Measurements from ENCODE around the gene TMEM201. TPM values are rescaled to one million over a fixed set of nuclear protein-coding genes. Genes with fewer than 3 reads are reported as not detected.

The TMEM201 gene
- total RNA-seq, 2 donors from 2014 or later: 24.1 TPM

DNA sequence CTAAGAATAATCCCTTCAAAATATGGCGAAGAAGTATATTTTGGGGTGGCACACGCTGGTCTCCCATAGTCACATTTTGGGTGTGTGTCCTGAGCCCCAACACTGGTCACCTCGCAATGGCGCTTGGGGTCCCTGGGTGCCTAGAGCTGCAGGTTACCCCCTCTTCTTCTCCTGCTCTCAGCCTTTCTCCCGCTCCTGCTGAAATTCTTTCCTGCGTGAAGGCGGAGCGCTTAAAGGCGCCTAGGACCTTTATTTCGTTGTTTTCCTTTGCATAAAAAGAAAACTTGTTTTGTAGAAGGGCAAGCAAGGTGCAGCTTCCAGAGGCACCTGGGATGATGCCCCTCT is 62.5 kb downstream of the TMEM201 start:
- no peak overlapping the region for H3K27ac ChIP-seq (ENCODE audit: low read depth, low read length)
- peaks cover 52% of the 10 kb centered on the region for H3K27me3 ChIP-seq (ENCODE audit: control insufficient read depth, insufficient read depth, low read length, poor library complexity, severe bottlenecking)
- H3K9ac ChIP-seq (ENCODE audit: extremely low read depth, low read length, poor library complexity, severe bottlenecking): no peak overlapping the region
- Mint-ChIP-seq H3K9me3 (no peaks in the 10 kb centered on the region), H3K27me3 (ENCODE audit: insufficient read depth) (peaks cover 54% of the 10 kb centered on the region), H3K27ac (no peak overlapping the region), H3K4me1 (peaks cover 5% of the 10 kb centered on the region), H3K36me3 (ENCODE audit: low read depth) (no peaks in the 10 kb centered on the region), H3K4me3 (peak overlapping the region; percentile 60)
- no peak for TF ChIP-seq CTCF (conservative IDR thresholded peaks at IDR 0.05)
- WGBS, 2 experiments (ENCODE audit: insufficient coverage in 1 of 2, insufficient read length in 1 of 2): 42 to 59% methylated on average over 6 to 10 of the region's 10 CpGs
- no peaks in the 10 kb centered on the region for H3K9me3 ChIP-seq (ENCODE audit: control insufficient read depth, low read length)
- H3K36me3 ChIP-seq (ENCODE audit: control insufficient read depth, insufficient read depth, low read length): no peaks in the 10 kb centered on the region
- no peak for DNase-seq
- peak overlapping the region; percentile 75 for H3K4me3 ChIP-seq (ENCODE audit: low read length)
- no peaks in the 10 kb centered on the region for H3K4me1 ChIP-seq (ENCODE audit: control insufficient read depth, insufficient read depth, low read length)

DNA sequence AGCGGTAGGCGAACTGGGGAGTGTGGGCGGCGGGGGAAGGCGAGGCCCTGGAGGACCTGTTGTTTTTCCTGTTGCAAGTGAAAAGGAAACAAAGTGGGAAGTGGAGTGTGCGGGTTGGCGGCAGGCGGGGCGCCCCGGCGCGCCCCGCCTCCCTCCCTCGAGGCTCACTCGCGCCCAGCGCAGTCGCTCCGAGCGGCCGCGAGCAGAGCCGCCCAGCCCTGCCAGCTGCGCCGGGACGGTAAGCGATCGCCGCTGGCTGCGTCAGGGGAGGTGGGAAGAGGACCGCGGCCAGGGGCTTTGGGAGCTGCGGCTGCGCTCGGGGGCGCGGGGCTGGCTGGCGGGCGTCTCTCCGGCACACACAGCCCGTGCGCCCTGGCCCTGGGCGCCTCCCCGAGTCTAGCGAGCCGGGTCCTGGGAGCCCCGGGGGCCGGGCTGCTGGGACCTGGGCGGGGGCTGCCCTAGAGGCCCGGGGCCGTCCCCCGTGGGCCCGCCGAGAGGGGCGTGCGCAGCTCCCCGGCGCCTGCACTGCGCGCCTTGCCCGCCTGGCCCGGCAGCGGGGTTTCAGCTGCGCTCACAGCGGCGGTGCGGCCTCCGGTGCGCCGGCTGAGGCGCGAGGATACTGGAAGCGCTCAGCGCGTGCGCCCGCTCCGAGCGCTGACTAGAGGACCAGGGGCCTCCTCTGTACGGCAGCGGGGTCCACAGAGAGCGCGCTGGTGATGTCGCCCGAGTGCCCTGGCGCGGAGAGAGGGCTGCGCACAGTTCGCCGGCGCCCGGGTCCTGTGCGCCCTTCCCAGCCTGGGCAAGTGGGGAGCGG is 63.1 kb downstream of the TMEM201 start, which contains the start of gene PIK3CD:
Gene PIK3CD (plus strand): TSS at position 167 of the 814 bp plus-strand sequence. CDS start 58,725 bp downstream, outside the sequence.
- no peak within 1 kb of the TSS for H3K27ac Mint-ChIP-seq
- peaks cover 54% of the 10 kb centered on the region for H3K27me3 Mint-ChIP-seq (ENCODE audit: insufficient read depth)
- H3K9ac ChIP-seq (ENCODE audit: extremely low read depth, low read length, poor library complexity, severe bottlenecking): no peak within 1 kb of the TSS
- no peaks in the 10 kb centered on the region for H3K9me3 ChIP-seq (ENCODE audit: control insufficient read depth, low read length)
- H3K9me3 Mint-ChIP-seq: no peaks in the 10 kb centered on the region
- H3K4me3 ChIP-seq (ENCODE audit: low read length): peak within 1 kb of the TSS; percentile 75
- peaks cover 2% of the 10 kb centered on the region for H3K4me1 Mint-ChIP-seq
- peak; percentile 87 for DNase-seq
- no peaks in the 10 kb centered on the region for H3K36me3 Mint-ChIP-seq (ENCODE audit: low read depth)
- peaks cover 52% of the 10 kb centered on the region for H3K27me3 ChIP-seq (ENCODE audit: control insufficient read depth, insufficient read depth, low read length, poor library complexity, severe bottlenecking)
- H3K36me3 ChIP-seq (ENCODE audit: control insufficient read depth, insufficient read depth, low read length): no peaks in the 10 kb centered on the region
- H3K4me3 Mint-ChIP-seq: peak within 1 kb of the TSS; percentile 60
- peak; percentile 41 for TF ChIP-seq CTCF (conservative IDR thresholded peaks at IDR 0.05)
- 1% methylated on average over 26 to 94 of the region's 94 CpGs for WGBS, 2 experiments (ENCODE audit: insufficient coverage in 1 of 2, insufficient read length in 1 of 2)
- no peaks in the 10 kb centered on the region for H3K4me1 ChIP-seq (ENCODE audit: control insufficient read depth, insufficient read depth, low read length)
- H3K27ac ChIP-seq (ENCODE audit: low read depth, low read length): no peak within 1 kb of the TSS

- Histone ChIP-seq H3K36me3 (ENCODE audit: control insufficient read depth, insufficient read depth, low read length) (no peaks in the 10 kb centered on the region), H3K27ac (ENCODE audit: low read depth, low read length) (no peak overlapping the region), H3K9me3 (ENCODE audit: control insufficient read depth, low read length) (no peaks in the 10 kb centered on the region), H3K4me1 (ENCODE audit: control insufficient read depth, insufficient read depth, low read length) (no peaks in the 10 kb centered on the region), H3K4me3 (ENCODE audit: low read length) (peak overlapping the region; percentile 75), H3K9ac (ENCODE audit: extremely low read depth, low read length, poor library complexity, severe bottlenecking) (no peak overlapping the region), H3K27me3 (ENCODE audit: control insufficient read depth, insufficient read depth, low read length, poor library complexity, severe bottlenecking) (peaks cover 52% of the 10 kb centered on the region)
- Mint-ChIP-seq H3K9me3 (no peaks in the 10 kb centered on the region), H3K27me3 (ENCODE audit: insufficient read depth) (peaks cover 54% of the 10 kb centered on the region), H3K4me3 (peak overlapping the region; percentile 60), H3K27ac (no peak overlapping the region), H3K4me1 (peaks cover 2% of the 10 kb centered on the region), H3K36me3 (ENCODE audit: low read depth) (no peaks in the 10 kb centered on the region)
- no peak for DNase-seq
- WGBS, 2 experiments (ENCODE audit: insufficient coverage in 1 of 2, insufficient read length in 1 of 2): 19 to 21% methylated on average over 31 to 55 of the region's 55 CpGs
- TF ChIP-seq CTCF (conservative IDR thresholded peaks at IDR 0.05): no peak
Measured at GRCh38 chr1:9652379-9653209, 63.9 kb downstream of the TMEM201 start.
